8988T (cell line): ENCODE measurements around the gene ATXN10.
"Not testable (repeated sequence)": the region's sequence is repeated elsewhere in the genome, so short reads cannot be mapped to it uniquely, and the experiment has no call there.

Experiments used
- DNase-seq: peaks from one replicate; pipeline ENCODE4 v3.0.0; 2011

The ATXN10 gene

DNA sequence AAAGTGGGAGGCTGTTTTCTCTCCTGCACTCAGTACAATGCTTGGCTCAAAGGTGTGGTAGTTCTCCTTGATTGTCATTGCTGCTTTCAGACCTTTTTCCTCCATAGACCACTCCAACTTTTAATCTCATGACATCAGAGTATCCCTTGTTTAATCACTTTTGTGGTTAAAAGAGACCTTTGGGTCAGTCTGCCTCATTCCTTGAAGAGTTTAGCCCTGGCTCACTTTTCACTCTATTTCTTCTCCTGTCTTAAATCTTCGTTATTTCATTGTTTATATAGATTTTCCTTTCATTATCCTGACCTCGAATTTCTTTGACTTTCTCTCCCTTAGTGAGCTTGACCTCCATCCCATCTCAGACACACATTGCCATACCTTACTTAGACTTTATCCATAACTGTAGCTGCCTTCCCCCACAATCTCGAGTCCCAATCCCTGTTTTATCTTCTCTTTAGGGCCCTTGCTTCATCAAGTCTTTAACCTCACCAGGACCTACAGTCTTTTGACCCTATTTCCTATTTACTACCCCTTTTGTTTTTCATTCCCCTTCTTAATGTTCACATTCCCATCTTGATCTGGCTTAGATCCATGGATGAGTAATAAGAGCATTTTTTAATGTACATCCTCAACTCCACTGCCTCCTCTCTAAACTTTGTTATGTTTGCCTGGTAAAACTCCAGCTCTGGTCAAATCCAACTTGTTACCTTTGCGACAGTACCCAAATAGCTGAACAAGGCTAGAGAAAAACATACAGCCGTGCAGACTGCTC is 9.5 kb downstream of the ATXN10 start:
- DNase-seq, result no peak

DNA sequence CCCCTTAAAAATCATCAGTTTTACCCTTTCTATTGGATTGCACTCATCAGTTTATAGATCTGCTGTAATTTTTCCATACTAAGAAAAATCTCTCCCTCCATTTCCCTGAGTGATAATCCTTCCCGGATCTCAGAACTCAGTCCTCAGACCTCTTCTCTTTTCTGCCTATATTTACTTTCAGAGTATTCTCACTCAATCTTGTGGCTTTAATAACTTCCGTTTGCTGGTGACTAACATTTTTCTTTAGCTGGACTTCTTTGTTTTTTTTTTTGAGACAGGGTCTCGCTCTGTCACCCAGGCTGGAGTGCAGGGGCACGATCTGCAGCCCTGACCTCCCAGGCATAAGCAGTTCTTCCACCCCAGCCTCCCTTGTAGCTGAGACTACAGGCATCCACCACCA is 10.4 kb downstream of the ATXN10 start:
- no peak for DNase-seq

DNA sequence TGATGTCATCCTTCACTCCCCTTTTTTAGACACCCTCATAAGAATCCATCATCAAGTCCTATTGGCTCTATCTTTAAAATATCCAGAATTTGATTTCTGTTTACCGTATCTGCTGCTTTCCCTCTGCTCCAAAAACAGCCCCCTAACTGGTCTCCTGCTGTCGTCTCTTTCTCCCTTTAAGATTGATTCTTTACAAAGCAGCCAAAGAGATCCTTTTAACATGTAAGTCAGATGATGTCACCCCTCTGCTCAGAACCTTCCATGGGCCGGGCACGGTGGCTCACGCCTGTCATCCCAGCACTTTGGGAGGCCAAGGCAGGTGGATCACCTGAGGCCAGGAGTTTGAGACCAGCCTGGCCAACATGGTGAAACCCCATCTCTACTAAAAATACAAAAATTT is 11.1 kb downstream of the ATXN10 start:
- not testable (repeated sequence) for DNase-seq

DNA sequence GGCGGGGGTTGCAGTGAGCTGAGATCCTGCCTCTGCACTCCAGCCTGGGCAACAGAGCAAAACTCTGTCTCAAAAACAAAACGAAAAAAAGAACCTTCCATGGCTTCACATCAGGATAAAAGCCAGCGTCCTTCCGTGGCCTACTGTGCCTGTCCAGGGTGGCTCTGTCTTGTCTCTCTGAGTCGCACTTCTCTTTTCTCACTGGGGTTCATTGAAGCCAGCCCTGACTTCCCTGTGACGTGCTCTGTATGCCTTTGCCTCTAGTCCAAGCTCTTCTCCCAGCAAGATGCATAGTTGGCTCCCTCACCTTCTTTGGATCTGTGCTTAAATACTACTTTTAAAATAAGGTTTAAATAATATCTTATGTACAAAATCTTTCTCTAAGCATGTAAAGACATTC is 11.6 kb downstream of the ATXN10 start:
- no peak for DNase-seq

DNA sequence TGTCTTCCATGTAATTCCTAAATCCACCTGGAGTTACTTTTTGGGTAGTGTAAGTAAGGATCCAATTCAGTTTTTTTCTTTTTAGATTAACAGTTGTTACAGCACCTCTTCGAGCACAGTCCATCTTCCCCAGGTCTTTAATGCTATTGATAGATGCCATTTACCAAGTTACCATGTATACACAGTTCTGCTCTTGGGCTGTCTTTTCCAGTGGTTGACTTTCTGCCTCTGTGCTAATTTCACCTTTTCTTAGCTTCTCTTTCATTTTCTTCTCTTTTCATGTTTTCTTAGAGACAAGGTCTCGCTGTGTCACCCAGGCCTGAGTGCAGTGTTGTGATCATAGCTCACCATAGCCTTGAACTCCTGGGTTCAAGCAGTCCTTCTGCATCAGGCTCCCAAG is 12.0 kb downstream of the ATXN10 start:
- no peak for DNase-seq

DNA sequence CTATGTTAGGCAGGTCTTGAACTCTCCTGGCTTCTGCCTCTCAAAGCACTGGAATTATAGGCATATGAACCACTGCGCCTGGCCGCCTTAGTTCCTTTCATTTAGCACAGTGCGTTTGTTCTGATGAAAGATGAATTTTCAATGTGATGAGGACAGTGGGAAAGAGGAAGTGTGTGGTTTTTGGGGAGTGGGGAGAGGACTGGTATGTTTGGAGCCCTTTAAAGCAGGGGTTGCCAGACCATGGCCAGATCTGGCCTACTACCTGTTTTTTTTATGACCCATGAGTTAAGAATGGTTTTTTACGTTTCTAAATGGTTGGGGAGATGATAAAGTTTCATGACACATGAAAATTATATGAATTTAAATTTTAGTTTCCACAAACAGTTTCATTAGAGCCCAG is 12.5 kb downstream of the ATXN10 start:
- no peak for DNase-seq

DNA sequence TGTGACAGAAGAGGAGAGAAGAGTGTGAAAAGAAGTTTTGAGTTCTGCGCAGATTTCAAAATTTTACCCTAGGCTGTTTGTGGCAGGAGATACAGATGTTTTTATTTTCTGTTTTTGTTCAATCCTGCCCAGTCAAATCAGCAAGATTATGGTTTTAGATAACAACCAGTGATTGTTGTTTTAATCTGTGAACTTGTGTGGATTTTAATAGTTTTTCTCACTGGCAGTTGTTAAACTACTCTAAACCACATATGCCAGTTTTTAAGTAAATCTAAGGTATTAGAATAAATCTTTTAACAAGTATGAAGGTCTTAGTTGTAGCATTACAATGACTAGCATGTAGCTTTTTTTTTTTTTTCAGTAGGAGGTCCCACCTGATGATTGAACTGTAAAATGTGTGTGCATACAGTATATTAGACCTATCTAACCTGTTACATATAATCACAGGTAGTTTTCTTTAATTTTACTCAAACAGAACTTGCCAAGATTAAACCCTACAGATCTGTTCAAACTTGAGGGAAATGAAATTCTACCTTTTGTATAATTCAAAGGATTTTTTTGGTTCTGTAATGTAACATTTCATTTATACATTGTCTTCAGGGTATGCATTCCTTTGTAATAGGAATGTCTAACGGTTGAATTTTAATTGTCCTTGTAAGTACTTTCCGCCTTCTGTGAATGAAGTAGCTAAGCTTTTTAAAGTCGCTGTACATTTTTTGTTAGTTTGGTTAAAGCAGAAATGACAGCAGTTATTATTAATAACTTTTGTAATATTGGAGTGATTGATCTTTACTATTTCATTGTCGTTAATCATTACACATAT is 13.3 kb downstream of the ATXN10 start:
- DNase-seq, result no peak

DNA sequence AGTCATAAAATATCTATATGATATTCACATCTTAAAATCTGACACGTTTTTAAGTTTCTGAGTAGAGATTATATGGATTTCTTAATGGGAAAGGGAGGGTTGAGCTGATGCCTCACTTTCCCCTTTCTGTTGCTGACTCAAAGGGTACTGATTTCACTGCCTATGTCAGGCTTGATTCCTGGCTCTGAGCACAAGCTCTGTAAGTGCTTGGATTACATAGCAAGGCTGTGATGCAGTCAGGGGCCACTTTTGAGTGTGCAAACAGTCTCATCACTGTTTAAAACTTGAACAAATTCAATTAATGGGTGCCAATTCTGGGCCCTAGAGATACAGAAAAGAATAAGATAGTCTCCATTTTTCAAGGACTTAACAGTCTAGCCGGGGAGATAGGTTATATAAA is 14.4 kb downstream of the ATXN10 start:
- DNase-seq, result no peak

DNA sequence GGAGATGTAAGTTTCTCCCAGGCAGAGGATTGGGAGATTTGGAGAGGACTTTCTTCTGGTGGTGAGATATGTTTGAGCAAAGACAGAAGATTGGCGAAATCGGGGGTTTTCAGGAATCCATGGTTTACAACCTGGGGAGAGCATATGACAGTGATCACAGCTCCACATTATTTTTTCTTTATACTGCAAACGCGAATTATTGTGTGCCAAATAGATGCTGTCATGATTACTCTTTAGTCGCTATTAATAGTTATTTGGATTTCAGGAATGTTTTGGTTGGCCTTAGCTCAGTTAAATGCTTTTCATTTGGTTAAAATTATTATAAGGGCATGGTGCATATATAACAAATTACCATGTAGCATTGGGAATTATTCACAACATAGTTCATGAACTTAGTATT is 15.2 kb downstream of the ATXN10 start:
- DNase-seq, result no peak

DNA sequence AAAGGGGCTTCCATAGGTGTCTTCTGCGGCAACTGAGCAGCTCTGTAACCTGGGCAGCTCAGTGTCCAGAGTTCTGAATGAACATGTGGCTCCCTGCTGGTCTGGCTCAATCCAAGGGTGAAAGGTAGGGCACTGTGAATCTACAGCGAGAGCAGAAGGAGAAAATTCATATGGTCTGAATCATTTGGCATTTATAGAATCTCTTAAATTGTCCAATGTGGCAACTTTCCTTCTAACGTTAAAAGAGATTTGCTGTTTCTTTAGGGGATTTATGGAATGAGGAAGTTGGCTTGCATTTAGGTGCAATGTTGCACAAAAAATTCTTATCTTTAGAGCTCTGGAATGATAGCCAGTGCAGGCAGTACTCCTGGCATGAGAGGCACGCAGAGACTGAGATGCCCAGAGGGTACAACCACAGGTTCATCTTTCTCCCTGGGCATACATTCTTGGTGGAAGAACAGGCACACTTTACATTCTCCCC is 17.0 kb downstream of the ATXN10 start:
- DNase-seq, result no peak

DNA sequence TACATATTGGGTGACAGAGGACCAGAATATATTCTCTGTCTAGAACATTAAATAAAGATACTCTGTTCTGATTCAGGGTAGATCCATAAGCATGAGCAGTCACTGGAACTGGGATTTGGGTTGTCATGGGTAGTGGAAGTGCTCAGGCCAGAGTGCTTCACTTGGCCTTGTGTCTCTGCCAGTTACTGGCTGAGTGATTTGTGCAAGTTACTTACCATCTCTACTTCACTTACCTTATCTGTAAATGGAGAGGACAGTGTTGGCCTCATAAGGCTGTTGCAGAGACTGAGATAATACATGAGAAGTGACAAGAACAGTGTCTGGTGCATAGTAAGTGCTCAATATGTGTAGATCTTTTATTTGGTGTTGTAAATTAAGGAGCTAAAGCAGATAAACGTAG is 17.6 kb downstream of the ATXN10 start:
- no peak for DNase-seq

DNA sequence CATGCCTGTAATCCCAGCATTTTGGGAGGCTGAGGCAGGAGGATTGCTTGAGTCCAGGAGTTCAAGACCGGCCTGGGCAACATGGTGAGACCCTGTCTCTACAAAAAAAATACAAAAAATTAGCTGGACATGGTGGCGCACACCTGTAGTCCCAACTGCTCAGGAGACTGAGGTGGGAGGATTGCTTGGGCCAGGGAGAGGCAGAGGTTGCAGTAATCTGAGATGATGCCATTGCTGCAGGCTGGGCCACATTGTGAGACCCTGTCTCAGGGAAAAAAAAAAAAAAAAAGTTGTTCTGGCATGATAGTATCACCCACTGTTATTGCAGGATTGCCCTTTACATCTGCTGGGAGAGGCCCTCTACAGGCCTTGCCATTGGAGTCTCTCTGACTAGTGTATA is 18.4 kb downstream of the ATXN10 start:
- DNase-seq, result no peak

DNA sequence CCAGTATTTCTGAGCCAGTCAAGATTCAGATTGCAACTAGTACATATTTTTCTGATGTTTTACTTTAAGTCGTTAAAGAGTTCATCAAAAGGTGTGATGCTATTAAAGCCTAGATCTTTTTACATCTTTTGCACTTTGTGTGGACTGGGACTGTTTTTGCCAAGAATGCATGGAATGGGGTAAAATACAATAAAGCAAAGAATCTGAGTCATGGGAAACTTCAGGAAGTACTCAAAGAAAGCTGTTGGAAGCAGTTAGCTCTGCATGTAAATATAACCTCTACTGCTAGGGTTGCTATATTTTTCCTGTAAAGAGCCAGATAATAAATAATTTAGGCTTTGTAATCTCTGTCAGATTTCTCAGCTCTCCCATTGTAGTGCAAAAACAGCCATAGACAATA is 20.9 kb downstream of the ATXN10 start:
- no peak for DNase-seq

DNA sequence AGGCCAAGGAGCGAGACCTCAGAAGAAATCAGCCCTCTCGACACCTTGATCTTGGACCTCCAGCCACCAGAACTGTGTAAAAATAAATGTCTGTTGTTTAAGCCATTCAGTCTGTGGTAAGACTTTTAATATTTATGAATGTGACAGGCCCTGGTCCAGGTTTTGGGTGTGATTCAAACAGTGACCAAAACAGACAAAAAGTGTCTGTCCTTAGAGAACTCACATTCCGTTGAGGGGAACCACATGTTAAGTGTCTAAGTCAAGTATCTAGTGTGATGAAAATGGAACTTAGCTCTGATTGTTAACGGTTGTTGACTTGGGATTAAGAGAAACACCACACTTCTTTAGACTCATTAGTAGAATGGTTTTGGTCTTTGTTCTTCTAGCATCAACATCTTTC is 22.2 kb downstream of the ATXN10 start:
- DNase-seq, result no peak

DNA sequence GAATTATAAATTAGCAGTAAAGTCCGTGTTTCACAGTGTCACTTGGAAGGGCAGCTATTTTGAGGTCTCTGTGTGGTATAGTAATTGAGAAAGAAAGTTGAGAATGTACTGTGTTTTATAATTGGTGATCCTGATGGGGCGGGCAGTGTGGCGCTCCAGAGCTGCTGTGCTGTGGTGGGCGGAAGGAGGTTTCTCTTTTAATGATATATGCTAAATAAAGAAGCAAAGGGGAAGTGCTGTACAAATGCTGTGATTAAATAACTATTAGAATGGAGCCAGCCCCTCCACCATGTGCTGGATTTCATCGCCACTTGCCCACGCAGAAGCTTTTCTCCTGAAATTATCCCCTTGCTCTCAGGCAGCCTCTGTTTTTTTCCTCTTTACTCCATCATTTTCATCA is 24.6 kb downstream of the ATXN10 start:
- DNase-seq, result no peak

DNA sequence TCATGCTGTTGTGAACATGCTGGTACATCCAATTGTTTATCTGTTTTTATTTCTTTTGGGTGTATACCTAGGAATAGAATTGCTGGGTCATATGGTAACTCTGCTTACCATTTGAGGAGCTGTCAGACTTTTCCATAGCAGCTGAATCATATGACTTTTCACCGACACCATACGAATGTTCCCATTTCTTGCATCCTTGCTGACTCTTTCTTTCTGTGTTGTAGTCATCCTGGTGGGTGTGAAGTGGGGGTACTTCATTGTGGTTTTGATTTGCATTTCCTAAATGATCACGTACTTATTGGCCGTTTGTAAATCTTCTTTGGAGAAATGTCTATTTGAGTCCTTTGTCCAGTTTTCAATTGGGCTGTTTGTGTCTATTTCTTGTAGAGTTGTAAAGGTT is 26.5 kb downstream of the ATXN10 start:
- no peak for DNase-seq

DNA sequence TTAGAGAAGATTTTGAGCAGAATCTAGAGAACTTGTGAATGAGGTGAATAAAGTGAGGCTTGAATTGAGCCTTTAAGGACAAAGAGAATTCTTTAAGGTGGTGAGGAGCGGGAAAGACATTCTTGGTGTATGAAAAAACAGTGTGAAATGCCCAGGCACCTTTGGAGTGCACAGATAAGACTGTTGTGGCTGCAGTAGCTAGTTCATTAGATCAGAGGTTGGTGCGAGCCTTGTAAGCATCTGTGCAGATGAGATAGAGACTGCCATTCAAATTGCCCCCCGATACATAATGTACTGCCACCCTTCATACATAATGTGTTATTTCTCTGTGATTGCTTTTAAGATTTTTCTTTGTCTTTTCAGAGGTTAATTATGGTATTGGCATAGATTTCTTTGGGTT is 31.3 kb downstream of the ATXN10 start:
- no peak for DNase-seq

DNA sequence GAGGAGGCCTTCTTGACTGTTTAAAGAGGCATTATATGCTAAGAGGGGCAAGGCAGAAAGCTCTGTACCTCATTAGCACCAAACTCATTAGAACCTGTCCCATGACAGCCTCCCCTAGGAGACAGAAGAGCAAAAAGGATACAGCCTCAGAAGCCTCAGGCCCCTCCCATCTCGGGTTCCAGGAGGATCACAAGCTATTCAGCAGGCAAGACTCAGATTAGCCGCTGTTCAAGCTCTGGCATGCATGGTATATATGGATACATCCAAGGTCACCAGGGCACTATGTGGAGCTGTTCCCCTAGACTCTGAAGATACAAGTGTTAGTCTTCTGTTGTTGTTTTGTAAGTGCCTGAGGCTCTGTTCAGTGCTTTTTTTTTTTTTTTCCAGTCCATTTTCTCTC is 32.1 kb downstream of the ATXN10 start:
- DNase-seq, result no peak

DNA sequence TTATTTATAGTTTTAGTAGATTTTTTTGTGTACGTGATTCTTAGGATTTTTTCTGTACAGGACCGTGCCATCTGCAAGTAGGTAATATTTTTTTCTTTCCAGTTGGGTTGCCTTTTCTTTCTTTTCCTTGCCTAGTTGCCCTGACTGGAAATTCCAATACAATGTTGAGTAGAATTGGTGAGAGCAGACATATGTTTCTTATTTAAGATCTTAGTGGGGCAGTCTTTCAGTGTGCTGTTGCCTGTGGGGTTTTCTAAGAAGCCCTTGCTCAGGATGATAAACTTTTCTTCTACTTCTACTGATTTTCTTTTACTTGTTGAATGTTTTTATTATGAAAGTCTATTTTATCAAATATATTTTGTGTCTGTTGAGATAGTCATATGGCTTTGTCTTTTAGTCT is 33.0 kb downstream of the ATXN10 start:
- DNase-seq, result no peak

DNA sequence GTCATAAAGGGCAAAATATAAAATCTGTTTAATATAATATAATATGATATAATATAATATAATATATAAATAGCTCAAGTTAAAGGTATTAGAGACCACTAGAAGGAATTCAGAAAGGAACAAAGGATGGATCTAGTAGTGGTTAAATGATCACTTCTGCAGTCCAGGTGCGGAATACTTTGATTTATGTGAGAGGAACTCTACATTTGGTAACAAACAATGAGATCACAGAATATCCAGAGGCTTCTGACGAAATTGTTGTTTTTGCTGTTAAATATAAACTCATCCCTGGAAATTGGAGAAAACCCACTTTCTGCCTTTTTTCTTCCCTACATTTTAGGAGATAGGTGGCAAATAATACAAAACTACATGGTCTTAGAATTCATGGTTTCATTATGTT is 36.0 kb downstream of the ATXN10 start:
- DNase-seq, result no peak

DNA sequence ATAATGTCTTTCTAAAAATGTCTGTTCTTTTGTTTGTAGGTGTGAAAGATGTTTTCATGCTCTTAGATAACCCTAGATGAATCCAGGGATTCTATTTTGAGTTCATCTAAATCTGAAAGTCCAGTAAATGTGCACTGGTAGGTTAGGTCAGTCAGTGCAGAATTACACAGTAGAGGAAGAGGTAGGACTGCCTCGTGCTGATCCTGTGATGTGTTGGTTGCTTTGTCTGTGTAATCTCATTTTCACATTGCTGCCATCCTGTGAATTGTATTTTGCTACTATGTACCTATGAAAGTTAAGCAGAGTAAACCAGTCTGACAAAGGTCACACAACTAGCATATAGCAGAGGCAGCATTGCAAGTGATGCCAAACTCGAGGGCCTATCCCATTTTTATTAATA is 36.5 kb downstream of the ATXN10 start:
- no peak for DNase-seq

DNA sequence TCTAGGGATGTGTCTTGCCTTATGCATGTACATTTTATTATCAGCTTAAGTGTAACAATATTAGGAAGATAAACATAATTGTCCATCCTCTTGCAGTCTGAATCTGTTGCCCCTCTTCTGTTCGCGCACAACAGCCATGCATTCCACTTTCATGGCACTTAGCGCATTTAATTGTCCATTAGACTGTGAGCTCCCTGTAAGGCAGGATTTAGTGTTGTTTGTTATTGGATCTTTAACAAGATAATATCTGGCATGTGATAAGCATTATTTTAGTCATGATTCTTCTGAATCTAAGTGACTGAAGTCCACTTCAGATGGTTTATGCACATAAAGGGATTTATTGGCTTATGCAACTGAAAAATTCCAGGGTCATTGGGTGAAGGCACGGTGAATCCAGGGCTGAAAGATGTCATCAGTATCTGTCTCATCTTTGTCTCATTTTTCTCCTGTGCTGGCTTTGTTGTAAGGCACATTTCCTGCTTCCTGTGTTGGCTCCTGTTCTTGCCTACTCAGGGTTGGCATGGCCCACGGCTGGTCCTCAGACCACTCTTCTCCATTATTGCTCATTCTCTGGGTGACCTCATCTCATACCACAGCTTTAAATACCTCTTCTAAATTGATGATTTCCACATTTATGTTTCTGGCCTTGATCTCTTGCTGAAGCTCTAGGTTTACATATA is 37.6 kb downstream of the ATXN10 start:
- no peak for DNase-seq

DNA sequence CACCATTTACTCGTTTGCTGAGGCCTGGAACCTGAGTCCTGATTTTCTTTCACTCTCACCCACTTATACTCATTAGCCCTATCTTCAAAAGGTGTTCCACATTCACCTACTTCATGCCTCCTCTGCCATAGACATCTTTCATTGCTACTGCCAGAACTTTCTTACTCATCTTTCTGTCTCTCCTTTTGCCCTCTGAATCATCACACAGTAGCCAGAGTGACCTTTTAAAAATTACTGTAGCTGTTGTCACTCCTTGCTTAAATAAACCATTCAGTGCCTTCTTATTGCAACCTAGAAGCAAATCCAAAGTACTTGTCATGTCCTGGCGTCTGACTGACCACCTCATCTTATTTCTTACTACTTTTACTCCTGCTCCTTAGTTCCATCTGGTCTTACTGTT is 38.2 kb downstream of the ATXN10 start:
- no peak for DNase-seq

DNA sequence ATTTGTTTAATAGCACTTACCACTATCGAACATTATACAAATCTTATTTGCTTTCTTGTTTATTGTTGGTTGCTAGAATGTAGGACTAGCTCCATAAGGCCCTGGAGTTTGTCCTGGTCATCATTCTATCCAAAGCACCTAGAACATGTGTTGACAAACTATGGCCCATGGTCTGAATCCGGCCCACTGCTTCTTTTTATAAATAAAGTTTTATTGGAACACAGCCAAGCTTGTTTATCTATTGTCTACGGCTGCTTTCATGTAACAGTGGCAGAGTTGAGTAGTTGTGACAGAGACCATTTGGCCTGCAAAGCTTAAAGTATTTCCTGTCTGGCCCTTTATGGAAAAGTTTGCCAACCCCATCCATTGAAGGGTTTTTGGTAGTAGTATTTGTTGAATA is 38.8 kb downstream of the ATXN10 start:
- no peak for DNase-seq
